NCI-H510A treated with DMSO at 0.1 percent for 48 hours (cell line): ENCODE measurements around the gene ASXL2.
A peak's percentile ranks its signal among the peaks of the same experiment; 100 is the strongest.

Experiments used
- DNase-seq: peaks from one replicate; lab custom pipeline; 2025; lab: John Stamatoyannopoulos, UW

ASXL2 gene

DNA sequence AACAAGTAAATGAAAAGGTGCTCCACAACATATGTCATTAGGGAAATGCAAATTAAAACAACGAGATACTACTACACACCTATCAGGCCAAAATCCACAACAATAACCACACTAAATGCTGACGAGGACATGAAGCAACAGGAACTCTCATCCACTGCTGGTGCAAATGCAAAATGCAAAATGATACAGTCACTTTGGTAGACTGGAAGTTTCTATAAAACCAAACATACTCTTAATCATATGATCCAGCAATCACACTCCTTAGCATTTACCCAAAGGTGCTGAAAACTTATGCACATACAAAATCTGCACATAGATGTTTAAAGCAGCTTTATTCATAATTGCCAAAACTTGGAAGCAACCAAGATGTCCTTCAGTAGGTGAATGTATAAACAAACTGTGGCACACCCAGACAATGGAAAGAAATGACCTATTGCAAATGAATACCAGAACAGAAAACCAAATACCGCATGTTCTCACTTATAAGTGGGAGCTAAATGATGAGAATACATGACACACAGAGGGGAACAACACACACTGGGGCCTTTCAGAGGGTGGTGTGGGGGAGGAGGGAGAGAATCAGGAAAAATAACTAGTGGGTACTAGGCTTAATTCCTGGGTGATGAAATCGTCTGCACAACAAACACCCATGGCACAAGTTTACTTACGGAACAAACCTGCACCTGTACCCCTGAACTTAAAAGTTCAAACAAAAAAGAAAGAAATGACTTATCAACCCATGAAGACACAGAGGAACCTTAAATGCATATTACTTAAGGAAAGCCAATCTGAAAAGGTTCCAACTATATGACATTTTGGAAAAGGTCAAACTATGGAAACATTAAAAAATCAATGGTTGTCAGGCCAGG, 80.4 kb downstream of the ASXL2 start:
- DNase-seq, result no peak

DNA sequence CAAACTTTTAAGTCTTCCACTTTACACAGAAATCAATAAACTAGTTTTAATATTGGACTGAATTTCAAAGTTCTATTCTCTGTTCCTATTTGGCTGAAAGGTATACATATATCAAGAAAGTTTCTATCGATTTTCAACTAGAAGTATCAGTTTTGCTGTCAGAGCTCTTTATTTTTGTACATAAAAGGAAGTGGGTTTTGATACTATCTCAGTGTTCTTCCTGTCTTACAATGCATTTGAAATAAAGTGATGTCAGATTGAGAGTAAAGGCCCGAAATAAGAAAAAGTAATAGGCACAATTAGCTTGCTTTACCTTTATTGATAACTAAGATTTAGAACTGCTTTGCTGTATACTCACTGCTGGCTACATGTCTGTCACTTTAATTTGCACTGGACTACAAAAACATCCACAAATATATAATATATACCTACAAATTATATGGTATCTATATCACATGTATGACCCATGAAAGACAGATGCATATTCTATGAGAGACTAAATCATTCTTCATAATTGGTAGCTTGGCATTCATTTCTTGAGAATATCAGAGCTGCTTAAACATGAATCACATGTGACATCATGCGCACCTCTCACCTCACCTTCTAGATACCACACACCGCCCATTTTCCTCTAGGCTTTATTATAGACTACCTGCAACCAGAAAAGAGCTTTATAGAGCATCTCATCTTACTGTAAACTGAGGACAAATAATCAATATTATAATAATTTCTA, 83.6 kb downstream of the ASXL2 start:
- DNase-seq, result no peak

DNA sequence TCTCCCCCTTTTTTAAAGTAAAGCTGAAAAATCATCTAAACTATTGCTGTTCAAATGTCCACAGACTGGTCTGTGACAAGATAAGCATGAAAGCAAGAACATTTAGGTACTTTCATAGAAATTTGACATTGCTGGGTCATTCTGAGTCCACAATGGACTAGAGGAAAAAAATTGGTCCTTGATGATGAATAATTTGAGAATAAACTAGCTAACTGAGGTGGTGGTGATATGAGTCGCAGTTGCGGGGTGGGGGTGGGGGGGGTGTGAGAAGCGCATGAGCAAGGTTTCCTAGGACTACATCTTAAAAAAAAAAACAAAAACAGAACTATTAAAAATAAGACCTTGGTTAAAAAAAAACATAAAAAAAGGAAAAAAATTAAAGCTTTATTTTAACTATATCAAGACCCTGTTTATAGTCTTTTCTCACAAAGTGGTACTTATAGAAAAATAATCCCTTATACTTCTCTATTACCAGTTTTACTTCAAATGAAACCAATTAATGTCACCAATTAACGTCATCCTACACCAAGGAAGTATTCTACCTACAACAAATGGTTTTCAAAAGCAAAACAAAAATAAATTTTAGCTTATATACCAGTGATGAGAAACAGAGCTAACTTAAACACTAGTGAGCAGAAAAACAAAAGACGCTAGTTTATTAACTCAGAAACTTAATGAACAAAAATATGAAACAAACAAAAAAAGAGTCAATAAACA, 88.1 kb downstream of the ASXL2 start:
- no peak for DNase-seq

DNA sequence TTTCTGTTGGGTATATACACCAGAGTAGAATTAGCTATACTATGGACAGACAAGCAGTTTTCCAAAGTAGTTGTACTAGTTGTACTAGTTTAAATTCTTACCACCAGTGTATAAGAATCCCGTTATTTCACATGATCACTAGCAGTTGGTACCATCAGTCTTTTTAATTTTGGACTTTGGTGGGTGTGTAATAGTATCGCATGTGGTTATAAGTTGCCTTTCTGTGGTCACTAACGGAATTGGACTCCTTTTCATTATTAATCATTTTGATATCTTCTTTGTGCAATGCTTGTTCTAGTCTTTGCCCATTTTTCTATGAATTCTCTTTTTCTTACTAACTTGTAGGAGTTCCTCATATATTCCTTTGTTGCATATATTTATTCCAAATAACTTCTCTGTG, 89.8 kb downstream of the ASXL2 start:
- DNase-seq, result no peak

DNA sequence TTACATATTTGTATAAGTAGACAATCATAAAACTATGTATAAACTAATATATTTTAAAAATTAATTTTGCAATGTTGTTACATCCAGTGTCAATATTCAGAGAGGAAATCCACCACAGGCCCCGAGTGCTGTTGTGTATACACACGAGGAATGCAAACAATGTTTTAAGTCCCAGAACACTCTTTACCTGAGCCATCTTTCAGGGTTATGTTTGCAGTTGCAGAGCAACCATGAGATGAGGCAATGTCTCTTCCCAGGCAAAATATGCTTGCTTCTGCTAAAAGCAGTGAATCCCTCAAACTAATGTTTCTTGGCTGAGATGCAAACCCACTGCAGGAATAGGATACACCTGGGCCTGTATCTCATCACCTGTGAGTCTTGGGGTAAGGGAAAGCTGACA, 91.3 kb downstream of the ASXL2 start:
- no peak for DNase-seq

DNA sequence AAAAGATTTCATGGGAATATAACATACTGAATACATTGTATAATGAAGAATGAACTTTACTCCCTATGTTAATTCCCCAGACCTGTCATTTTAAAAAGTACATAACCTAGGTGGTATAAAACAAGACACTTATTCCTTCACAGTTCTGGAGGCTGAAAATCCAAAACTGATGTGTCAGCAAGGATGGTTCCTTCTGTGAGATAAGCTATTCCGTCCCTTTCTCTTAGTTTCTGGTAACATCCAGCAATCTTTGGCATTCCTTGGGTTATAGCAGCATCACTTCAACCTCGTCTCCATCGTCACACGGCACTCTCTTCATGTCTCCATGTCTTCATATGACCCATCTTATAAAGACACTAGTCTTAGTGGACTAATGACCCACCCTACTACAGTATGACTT, 93.9 kb downstream of the ASXL2 start:
- DNase-seq, result no peak

DNA sequence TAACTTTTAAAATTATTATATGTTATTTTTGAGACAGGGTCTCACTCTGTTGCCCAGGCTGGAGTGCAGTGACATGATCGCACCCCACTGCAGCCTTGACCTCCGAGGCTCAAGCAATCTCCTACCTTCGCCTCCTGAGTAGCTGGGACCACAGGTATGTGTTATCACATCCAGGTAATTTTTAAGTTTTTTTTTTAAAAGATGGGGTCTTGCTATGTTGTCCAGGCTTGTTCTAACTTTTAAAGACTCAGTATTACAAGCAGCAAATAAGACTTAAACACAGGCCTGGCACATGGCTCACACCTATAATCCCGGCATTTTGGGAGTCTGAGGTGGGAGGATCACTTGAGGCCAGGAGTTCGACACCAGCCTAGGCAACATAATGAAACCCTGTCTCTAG, 101.2 kb downstream of the ASXL2 start:
- DNase-seq, result no peak

DNA sequence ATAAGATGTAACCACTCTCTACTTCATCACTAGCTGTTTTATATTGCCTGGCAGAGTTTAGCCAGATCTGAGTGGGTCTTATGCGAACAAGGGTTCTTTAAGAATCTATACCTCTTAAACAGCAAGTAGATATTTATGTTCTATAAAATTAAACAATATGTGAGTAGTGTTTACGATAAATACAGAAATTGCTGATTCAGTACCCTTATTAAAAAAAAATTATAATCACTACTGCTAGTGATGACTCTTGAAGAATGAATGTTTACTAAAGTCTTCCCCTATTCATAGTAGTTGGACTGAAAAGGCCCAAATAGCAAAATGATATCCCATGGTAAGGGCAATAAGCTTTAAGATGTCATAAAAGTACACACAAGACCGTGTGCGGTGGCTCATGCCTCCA, 106.2 kb downstream of the ASXL2 start:
- DNase-seq, result no peak

DNA sequence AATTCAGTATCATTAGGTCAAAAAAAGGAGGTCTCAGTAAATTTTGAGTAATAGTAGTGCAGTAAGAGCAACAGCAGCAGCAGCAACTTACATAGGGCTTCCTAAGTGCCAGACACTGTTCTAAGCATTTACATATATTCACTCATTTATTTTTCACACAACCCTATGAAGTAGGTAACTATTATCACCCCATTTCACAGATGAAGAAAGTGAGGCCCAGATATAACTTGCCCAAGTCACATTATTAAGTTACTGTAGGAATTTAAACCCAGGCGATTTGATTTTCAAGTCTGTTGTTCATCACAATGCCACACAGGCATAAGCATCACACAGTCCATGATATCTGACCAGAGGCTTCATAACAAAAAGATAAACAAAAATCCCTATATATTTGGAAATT, 114.7 kb downstream of the ASXL2 start:
- DNase-seq, result no peak

DNA sequence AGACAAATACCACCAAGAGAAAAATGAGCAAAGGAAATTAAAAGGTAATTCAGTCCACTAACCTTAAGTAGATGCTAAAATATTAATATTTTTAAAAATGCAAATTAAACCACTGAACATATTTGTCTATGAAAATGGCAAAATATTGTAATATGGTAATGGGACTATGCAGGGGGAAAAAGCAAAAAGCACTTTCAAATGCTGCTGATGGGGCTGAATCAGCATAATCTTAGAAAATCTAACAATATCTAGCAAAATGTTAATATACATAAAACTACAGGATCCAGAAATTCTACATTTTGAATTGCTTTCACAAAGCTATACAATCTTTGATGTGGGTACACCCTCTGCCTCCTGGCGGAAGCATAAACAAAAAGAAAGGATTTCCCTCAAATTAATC, 118.0 kb downstream of the ASXL2 start:
- no peak for DNase-seq

DNA sequence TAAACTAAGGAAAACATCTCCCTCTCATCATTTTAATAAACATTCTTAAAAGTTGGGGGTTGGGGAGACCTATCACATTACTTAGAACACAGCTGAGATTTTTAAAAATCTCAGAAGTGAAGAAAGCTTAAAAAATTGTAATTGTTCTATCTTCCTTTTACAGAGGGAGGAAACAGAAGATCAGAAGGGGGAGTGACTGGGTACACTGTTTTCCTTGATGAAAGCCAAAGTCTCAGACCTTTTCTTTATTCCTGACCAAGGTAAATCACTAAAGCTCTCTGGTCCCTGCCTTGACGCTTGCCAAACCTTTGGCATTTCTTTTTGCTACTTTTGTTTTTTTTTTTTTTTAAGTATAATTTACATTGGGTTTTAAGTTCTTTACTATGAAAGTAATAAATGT, 119.9 kb downstream of the ASXL2 start:
- no peak for DNase-seq

DNA sequence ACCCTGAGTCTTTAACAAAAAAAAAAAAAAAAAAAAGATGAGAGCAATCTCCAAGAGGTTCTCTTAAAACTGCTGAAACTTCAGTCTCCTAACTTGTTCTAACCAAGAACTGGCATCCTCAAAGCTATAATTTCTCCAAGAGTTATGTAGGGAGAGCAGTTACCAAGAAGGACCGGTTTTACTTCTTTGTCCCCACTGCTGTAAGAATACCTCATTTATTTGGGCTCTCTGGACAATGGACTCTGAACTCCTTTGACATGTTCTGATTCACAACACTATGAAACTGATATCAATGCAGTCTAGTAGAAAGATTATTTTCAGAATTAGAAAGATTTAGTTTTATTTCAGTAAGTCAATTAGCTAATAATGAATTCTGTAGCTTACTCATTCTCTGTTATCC, 120.4 kb downstream of the ASXL2 start:
- DNase-seq, result no peak

DNA sequence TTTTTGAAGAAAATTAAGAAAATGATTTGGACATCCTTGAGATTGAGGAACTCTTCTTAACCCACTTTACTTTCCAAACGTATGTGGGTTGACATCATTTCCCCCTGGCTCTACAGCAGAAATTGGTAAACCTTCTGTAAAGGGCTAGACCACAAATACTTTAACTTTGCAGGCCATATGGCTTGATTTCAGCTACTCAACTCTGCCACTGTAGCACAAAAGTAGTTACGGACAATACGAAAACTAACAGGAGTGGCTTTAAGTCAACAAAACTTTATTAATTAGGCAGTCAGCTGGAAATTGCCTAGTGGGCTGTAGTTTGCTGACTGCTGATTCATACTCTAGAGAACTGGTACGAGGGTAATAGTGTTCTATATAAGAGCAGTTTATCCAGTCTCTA, 121.8 kb downstream of the ASXL2 start:
- peak; percentile 6 for DNase-seq

DNA sequence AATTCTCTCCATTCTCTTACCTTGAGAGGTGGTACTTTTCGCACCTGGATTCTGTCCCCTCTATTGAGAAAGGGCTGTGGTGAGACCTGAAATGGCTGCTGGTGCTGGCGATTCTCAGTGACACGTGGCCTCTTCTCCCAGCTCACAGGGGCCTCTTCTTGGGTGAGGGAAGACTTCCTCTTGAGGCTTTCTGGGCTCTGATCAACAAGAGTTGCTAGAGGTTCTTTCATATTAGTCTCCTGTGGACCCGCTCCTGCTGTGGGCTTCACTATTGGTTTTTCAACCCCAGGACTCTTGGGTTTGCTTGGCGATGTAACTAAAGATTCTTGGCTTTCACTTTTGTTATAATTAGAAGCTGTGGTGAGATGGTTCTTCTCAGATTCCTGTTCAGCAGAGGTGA, 128.6 kb downstream of the ASXL2 start:
- no peak for DNase-seq

DNA sequence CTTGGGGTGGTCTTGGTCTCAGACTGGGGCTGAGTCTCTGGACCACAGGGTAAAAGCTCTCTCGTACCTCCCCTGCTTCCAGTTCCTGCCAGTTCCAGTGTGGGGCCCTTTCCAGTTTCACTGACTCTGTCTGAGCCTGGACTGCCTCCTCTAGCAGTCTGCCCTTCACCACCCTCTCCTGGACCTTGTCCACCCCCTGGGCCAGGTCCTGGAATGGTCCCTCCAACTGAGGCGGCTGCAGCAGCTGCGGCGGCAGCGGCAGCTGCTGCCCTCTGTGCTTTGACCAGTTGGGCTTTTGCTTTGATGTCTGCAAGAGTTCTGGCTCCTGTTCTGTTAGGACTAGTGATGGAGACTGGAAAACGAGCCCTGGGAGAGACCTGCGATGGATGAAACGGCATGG, 134.2 kb downstream of the ASXL2 start:
- DNase-seq, result no peak

DNA sequence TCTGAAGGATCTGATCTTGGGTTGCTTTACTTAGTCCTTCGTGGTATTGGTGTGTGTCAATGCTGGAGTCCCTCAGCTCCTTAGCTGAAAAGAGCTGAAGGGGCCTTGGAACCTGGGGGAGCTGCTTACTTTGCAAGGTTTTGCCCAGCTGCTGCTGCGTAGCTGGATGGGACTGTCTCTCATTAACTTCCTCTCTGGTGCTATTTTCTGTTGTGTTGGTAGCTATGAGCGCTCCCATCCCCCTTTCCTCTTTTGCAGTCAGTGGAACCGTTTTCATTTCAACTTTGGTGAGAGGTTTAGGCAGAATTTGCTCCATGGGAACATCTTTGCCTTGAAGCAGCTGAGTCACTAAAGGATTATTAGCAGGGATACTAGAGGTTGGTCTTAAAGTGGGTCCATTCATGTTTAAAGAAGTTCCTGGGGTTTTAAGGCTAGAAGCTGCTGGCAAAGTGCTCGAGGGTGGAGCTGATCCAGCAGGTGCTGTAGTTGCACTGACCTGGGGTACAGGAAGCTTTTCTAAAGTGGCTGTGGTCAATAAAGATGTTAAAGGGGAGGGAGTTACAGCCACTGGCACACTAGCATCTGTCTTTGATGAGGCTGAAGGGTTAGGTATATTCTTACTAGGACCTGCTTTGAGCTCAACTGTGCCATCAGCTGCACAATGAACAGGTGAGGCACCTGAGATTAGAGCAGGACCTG, 135.0 kb downstream of the ASXL2 start:
- peak; percentile 75 for DNase-seq

DNA sequence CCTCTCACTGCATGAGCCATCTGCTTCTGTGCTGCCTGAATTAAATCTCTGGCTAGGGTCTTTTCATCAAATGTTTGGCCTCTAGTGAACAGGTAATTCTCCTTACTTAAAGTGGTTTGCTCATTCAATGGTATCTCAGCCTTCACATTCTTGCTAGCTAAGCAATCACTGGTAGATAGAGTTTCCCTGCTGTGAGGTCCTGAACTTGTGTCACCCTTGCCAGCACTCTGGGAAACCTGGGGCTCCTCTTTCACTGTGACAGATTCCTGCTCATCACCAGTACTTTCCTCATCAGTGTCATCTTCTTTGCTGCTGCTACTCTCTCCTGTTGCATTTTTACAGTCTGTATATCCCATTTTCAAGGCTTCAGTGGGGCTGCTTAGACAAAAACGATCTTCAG, 135.8 kb downstream of the ASXL2 start:
- no peak for DNase-seq

DNA sequence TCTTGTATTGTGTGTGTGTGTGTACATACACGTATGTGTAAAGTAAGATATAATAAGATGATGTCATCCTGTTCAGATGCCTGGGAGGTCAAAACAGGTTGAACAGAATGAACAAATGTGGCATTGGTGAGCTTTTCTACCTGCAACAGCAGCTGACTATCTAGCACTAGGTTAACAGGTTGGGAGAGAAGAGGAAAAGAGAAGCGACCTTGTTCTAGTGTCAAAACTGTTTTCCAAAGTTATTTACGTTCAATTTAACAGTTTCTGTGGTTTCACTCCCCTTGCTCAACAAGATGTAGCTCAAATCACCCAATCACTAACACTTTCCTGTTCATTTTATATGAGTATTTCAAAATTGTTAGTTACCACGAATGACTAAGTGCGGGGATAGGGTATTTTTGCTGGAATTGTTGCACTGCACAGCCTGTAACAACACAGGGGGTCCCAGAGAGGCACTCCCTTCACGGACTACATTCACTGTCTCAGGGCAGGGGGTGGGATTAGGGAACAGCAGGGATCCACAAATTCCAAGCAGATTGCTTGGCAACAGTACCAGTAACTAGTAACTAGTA, 137.4 kb downstream of the ASXL2 start:
- no peak for DNase-seq

DNA sequence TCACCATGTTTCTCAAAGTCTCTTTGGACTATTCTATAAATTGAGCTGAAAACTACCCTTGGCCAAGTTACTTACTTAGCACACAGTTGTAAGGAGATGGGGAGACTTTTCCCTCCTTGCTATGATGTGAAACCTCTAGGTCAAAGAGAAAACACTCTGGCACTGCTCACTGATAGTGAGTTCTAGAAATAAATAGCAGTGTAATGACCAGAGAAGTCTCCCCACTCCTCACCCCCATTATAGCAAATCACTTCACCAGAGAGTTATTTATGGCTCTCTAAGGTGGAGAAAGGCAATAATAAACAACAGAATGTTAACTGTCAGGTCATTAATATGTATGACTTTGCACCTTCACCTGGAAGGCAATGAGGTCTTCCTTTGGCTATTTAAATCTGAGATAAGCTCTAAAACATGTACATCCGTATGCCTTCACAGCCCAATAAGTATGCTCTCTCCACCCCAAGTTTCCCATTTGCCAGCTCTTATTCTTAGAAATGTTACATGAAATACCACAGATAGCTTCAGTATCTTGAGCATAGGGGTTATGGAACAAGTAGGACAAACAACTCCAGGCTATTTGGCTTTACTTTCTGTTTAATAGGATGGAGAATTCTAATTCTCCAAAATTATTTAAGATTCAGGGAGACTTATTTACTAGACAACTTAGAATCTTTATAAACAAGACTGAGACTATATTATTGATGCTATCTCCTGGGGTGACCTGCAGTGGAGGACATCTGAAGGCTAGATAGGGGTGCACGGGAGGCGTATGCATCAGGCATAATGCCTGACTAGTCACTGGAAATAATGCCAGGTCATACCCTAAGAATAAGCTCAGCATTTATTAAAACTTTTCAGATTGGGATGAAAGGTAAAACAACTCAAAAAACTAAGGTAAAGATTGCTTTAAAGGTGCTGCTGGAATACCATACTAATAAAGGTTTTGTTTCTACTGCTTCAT, 139.6 kb downstream of the ASXL2 start:
- DNase-seq, result no peak

DNA sequence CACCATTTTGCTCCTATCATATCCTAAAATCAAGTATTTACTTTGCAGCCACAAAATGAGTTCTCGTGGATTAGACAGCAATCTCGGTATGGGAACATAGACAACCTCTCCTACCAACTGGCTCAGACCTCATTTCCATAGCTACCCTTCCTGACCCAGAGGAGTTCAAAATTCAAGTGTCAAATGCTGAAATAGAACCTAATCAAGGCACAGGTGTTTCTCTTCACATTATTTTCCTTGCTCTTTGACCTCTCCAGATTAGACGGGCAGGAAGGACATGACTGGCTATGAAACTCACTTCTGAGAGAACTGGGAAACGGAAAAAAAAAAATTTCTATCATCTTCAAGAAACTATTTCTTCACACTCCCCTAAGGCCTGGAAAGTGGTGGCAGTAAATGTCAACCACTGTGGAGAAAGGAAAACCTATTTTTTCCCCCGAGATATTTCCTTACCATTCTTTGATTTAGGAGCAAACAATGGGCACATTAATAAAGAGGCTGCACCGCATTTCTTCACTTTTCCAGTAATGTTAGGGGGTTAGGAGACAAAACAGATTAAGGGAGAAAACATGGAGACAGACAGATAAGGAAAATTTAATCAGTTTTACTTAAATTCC, 141.3 kb downstream of the ASXL2 start:
- no peak for DNase-seq
